ENCODE data around the gene CCDC146.
"Not testable (repeated sequence)": the region's sequence is repeated elsewhere in the genome, so short reads cannot be mapped to it uniquely, and the experiment has no call there.

Gene CCDC146, protein sequence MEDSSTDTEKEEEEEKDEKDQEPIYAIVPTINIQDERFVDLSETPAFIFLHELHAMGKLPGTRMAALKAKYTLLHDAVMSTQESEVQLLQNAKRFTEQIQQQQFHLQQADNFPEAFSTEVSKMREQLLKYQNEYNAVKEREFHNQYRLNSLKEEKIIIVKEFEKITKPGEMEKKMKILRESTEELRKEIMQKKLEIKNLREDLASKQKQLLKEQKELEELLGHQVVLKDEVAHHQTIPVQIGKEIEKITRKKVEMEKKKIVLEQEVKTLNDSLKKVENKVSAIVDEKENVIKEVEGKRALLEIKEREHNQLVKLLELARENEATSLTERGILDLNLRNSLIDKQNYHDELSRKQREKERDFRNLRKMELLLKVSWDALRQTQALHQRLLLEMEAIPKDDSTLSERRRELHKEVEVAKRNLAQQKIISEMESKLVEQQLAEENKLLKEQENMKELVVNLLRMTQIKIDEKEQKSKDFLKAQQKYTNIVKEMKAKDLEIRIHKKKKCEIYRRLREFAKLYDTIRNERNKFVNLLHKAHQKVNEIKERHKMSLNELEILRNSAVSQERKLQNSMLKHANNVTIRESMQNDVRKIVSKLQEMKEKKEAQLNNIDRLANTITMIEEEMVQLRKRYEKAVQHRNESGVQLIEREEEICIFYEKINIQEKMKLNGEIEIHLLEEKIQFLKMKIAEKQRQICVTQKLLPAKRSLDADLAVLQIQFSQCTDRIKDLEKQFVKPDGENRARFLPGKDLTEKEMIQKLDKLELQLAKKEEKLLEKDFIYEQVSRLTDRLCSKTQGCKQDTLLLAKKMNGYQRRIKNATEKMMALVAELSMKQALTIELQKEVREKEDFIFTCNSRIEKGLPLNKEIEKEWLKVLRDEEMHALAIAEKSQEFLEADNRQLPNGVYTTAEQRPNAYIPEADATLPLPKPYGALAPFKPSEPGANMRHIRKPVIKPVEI

GRCh38 chr7:77121860-77122681 is at the start of gene CCDC146:
Gene CCDC146 (plus strand): TSS chr7:77122615. CDS start chr7:77167669, 45,054 bp downstream.
- FAIRE-seq (peak; percentile 94), DNase-seq (ENCODE audit: insufficient read length, low spot score) (peak; percentile 67)

DNA sequence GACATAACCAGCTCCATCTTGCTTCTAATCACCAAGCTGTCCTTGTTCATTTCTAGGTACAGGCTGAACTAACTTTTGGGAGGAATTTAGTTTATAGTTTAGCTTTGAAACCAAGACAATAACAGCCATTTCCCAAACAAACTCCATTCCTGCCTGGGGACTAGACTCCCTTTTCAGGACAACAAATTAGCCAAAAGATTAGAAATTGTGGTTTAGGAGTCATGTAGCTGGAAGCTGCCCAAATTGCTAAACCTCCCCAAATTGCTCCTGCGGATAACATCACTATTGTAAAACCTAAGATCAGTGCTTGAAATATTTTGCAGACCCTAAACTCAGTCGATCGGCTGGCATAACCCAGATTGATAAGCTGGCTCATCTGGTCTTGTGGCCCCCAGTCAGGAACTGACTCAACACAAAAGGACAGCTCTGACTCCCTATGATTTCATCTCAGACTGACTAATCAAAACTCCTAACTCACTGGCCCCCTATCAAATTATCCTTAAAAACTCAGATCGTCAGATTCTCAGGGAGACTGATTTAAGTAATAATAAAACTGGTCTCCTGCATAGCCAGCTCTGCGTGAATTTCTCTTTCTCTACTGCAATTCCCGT is 47.5 kb upstream of the CCDC146 start:
- DNase-seq (ENCODE audit: insufficient read length, low spot score); FAIRE-seq: not testable (repeated sequence)

GRCh38 chr7:77077060-77077459 is 45.4 kb upstream of the CCDC146 start:
- FAIRE-seq; DNase-seq (ENCODE audit: insufficient read length, low spot score): not testable (repeated sequence)

- not testable (repeated sequence) for FAIRE-seq; DNase-seq (ENCODE audit: insufficient read length, low spot score)
Observed at GRCh38 chr7:77079112-77079511, 43.3 kb upstream of the CCDC146 start.

DNA sequence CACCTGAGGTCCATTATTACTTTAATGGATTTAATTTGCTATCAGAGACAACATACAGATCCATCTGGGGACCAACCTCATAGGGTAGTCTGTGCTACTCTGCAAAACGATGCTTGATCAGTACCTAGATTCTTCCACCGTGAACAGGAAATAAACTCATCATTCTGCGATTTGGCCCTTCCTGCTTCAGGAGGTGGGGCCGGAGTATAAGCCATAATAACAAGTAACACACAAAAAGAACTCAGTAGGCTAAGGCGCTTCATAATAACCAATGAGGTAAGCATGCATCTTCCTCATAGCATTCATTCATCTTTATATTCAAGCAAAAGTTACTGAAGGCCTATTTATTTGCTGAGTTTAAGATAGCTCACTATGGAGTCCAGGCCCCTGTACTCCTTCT is 42.8 kb upstream of the CCDC146 start:
- DNase-seq (ENCODE audit: insufficient read length, low spot score); FAIRE-seq: not testable (repeated sequence)

GRCh38 chr7:77080236-77080635 is 42.2 kb upstream of the CCDC146 start:
- DNase-seq (ENCODE audit: insufficient read length, low spot score); FAIRE-seq: not testable (repeated sequence)

GRCh38 chr7:77082192-77082591 is 40.2 kb upstream of the CCDC146 start:
- DNase-seq (ENCODE audit: insufficient read length, low spot score): not testable (repeated sequence)

DNA sequence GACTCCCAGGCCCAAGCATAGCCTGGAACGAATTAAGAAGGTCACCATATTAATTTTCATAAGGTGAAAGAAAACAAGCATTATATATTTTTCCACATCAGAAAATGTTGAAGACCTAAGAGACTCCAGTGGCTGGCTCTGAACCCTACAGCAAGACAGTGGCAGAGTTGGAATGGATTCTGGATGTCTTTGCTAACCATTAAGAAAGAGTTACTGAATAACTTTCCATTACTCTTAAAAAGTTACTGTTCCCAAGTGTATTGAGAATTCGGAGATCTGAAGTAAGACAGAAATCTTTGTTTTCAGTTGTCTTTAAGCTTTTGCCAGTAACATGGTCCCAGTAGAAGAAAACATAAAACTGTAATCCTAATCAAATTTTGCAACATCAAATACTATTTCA is 30.1 kb upstream of the CCDC146 start:
- DNase-seq (ENCODE audit: insufficient read length, low spot score); FAIRE-seq: not testable (repeated sequence)

More at GRCh38 chr7:77082192-77082591, 40.2 kb upstream of the CCDC146 start:
- FAIRE-seq: not testable (repeated sequence)

DNA sequence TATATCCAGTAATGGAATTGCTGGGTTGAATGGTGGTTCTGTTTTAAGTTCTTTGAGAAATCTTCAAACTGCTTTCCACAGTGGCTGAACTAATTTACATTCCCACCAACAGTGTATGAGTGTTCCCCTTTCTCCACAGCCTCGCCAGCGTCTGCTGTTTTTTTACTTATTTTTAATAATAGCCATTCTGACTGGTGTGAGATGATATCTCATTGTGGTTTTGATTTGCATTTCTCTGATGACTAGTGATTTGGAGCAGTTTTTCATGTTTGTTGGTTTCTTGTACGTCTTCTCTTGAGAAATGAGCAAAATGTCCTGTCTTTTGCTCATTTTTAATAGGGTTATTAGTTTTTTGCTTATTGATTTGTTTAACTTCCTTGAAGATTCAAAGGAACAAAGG is 21.9 kb upstream of the CCDC146 start:
- not testable (repeated sequence) for FAIRE-seq; DNase-seq (ENCODE audit: insufficient read length, low spot score)

DNA sequence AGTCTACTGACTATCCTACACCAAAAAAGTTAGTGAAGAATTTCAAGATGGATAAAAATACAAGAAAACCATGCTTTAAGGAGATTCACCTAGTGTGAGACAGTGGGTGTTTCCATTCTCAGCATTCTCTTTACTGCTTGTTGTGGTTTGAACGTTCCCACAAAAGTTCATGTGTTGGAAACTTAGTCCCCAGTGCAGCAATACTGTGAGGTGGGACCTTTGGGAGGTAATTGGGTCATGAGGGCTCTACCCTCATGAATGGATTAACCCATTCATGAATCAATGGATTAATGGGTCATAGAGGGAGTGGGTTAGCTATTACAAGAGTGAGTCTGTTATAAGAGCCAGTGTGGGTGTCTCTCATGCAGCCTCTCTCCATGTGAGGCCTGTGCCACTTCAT is 21.2 kb upstream of the CCDC146 start:
- FAIRE-seq: not testable (repeated sequence)

DNA sequence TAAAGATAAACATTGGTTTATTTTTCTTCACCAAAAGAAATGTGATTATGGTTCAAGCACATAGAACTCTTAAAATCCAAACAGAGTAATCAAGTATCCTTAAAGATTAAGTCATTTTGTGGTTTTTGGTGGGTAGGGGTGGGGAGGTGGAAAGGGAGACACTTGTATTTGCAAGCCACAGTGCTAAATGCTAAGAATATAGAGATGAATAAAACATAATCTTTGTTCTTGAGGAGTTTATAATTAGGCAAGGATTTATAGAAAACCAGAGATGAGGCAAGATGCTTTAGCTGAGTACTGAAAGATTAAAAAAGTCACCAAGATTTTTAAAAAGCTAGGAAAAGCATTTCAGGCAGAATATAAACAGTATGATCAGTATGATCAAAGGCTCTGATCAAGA is 19.7 kb upstream of the CCDC146 start:
- FAIRE-seq; DNase-seq (ENCODE audit: insufficient read length, low spot score): not testable (repeated sequence)

More for the DNA sequence above, 21.2 kb upstream of the CCDC146 start:
- DNase-seq (ENCODE audit: insufficient read length, low spot score): not testable (repeated sequence)

GRCh38 chr7:77105904-77106303 is 16.5 kb upstream of the CCDC146 start:
- DNase-seq (ENCODE audit: insufficient read length, low spot score): not testable (repeated sequence)
- peak; percentile 39 for FAIRE-seq

GRCh38 chr7:77107659-77108058 is 14.8 kb upstream of the CCDC146 start:
- not testable (repeated sequence) for FAIRE-seq; DNase-seq (ENCODE audit: insufficient read length, low spot score)

GRCh38 chr7:77108362-77108761 is 14.1 kb upstream of the CCDC146 start:
- not testable (repeated sequence) for FAIRE-seq; DNase-seq (ENCODE audit: insufficient read length, low spot score)

DNA sequence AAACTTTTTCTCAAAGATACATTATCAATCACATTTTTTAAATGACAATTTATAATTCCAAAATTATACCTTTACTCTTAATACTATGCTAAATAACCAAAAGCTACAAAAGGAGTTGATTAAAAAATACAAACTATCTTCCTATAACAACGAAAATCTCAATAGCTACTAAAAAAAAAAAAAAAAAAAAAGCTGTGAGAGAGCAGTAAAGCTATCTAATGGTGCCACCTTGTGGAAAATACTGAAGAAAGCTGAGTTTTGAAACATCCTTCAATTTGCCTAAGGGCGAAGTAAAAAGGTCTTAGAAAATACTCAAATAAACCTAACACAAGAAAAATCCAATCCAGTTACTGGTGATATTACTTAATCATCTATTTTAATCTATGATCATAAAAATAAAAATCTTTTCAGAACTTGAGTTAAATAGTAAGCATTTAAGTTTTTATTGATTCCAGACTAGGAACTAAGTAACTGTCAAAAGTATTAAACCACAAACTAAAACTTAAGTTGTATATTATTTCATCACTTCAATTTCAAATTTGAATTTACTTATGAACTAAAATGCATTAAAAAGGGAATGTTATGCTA is 9.6 kb upstream of the CCDC146 start:
- DNase-seq (ENCODE audit: insufficient read length, low spot score): not testable (repeated sequence)
- FAIRE-seq: peak; percentile 93

DNA sequence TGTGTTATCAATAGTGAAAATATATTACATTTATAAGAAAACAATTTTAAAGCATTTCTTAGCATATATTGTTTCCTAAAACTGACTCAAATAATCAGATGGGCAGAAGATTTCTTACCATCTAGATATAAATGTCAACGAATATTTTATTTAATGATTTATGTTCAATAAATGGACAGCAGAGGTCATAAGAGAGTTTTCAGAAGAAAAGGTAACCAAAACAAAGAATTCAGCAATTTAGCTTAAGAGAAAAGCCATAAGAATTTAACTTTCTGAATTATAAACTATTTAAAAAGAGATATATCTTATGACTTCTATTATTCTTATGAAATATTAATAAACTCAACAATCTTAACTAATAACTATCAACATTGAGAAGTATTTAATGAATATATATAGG is 3.1 kb downstream of the CCDC146 start:
- FAIRE-seq; DNase-seq (ENCODE audit: insufficient read length, low spot score): not testable (repeated sequence)

DNA sequence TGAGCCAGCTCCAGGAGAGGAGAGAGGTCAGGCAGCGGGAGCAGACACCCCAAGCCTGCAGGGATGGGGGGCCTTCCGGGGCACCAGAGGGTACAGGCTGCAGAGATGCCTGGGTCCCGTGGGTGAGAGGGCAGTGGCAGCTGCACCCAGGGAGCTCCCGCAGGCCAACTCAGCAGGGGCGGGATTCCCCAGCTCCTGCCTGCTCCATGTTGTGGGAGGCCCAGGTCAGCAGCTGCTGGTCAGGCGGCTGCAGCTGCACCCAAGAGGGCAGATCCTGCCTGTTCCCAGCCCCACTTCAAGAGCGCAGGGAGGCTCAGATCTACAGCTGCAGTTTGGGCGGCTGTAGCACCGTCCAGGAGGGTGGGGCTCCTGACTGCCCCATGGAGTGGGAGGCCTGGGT is 4.6 kb downstream of the CCDC146 start:
- DNase-seq (ENCODE audit: insufficient read length, low spot score); FAIRE-seq: not testable (repeated sequence)

GRCh38 chr7:77128582-77129410 is 6.4 kb downstream of the CCDC146 start:
- not testable (repeated sequence) for FAIRE-seq; DNase-seq (ENCODE audit: insufficient read length, low spot score)

Measured in GM19239 (cell line).